ENCODE results near the gene IL4. TPM values are rescaled to one million over a fixed set of nuclear protein-coding genes. Genes with fewer than 3 reads are reported as not detected.
A peak's percentile ranks its signal among the peaks of the same experiment; 100 is the strongest.

IL4 gene
- total RNA-seq, 6 experiments from 2014 or later = not detected

GRCh38 chr5:132662925-132663770, 10.6 kb upstream of the IL4 start:
- DNase-seq = no peak
- no peaks in the 10 kb centered on the region for H3K4me1 ChIP-seq
- intact Hi-C loops (cut with DNase I) = no loop called here
- WGBS (ENCODE audit: insufficient coverage, low coverage, low lambda C conversion rate, missing lambda C conversion rate) = 40% methylated on average over 3 of the region's 25 CpGs
- no peaks in the 10 kb centered on the region for H3K9me3 ChIP-seq
- peak in 1 of 4 donors; percentile 4 for ATAC-seq
- H3K27me3 ChIP-seq = no peaks in the 10 kb centered on the region
- no peaks in the 10 kb centered on the region for H3K36me3 ChIP-seq
- no peak overlapping the region for H3K4me3 ChIP-seq
- H3K27ac ChIP-seq = no peak overlapping the region
- TF ChIP-seq CTCF (IDR thresholded peaks at IDR 0.05) (no peak), POLR2A (IDR thresholded peaks at IDR 0.05) (no peak)

- Histone ChIP-seq H3K36me3 (no peaks in the 10 kb centered on the region), H3K9me3 (no peaks in the 10 kb centered on the region), H3K4me3 (no peak overlapping the region), H3K4me1 (no peaks in the 10 kb centered on the region), H3K27me3 (no peaks in the 10 kb centered on the region), H3K27ac (no peak overlapping the region)
- DNase-seq (no peak), ATAC-seq (no peak)
- intact Hi-C loops (cut with DNase I) = no loop called here
- 67% methylated on average over 8 of the region's 13 CpGs for WGBS (ENCODE audit: insufficient coverage, low coverage, low lambda C conversion rate, missing lambda C conversion rate)
- TF ChIP-seq POLR2A (IDR thresholded peaks at IDR 0.05) (no peak), CTCF (IDR thresholded peaks at IDR 0.05) (no peak)
Measured at GRCh38 chr5:132663771-132664695, 9.8 kb upstream of the IL4 start.

- intact Hi-C loops (cut with DNase I) = no loop called here
- no peak for ATAC-seq
- no peaks in the 10 kb centered on the region for H3K27me3 ChIP-seq
- H3K4me1 ChIP-seq = no peaks in the 10 kb centered on the region
- H3K27ac ChIP-seq = no peak overlapping the region
- no peak for DNase-seq
- no peaks in the 10 kb centered on the region for H3K36me3 ChIP-seq
- no peaks in the 10 kb centered on the region for H3K9me3 ChIP-seq
- TF ChIP-seq CTCF (IDR thresholded peaks at IDR 0.05) (no peak), POLR2A (IDR thresholded peaks at IDR 0.05) (no peak)
- WGBS (ENCODE audit: insufficient coverage, low coverage, low lambda C conversion rate, missing lambda C conversion rate) = 100% methylated on average over 4 of the region's 9 CpGs
- no peak overlapping the region for H3K4me3 ChIP-seq
Measured at GRCh38 chr5:132664696-132665209, 9.0 kb upstream of the IL4 start.

- Histone ChIP-seq H3K36me3 (no peaks in the 10 kb centered on the region), H3K4me3 (no peak overlapping the region), H3K27ac (no peak overlapping the region), H3K27me3 (no peaks in the 10 kb centered on the region), H3K9me3 (no peaks in the 10 kb centered on the region), H3K4me1 (no peaks in the 10 kb centered on the region)
- WGBS (ENCODE audit: insufficient coverage, low coverage, low lambda C conversion rate, missing lambda C conversion rate) = 86% methylated on average over 21 of the region's 21 CpGs
- intact Hi-C loops (cut with DNase I) = no loop called here
- ATAC-seq = no peak
- TF ChIP-seq CTCF (IDR thresholded peaks at IDR 0.05) (no peak), POLR2A (IDR thresholded peaks at IDR 0.05) (no peak)
- no peak for DNase-seq
Measured at GRCh38 chr5:132665574-132666080, 8.2 kb upstream of the IL4 start.

All from right lobe of liver (tissue), 6 donors.